Activated T-cell treated with anti-CD3 and anti-CD28 coated beads for 4 hours (primary cell): Measurements from ENCODE around the gene MMP19.

ENCODE experiments used
- DNase-seq: peaks from one replicate; pipeline ENCODE4 v3.0.0-alpha.2; 2020

Gene MMP19

GRCh38 chr12:55809274-55809673 lies 33.5 kb downstream of the MMP19 start:
- DNase-seq: no peak

- DNase-seq: no peak
Measured at GRCh38 chr12:55806982-55807381, 35.8 kb downstream of the MMP19 start.

- DNase-seq: no peak
Measured at GRCh38 chr12:55797550-55797949, 45.2 kb downstream of the MMP19 start.

GRCh38 chr12:55797068-55797467 lies 45.7 kb downstream of the MMP19 start:
- no peak for DNase-seq

- DNase-seq: no peak
Measured at GRCh38 chr12:55795950-55796349, 46.8 kb downstream of the MMP19 start.

GRCh38 chr12:55789893-55790292 lies 52.8 kb downstream of the MMP19 start:
- DNase-seq: no peak

- DNase-seq: no peak
Measured at GRCh38 chr12:55789171-55789570, 53.6 kb downstream of the MMP19 start.

- DNase-seq: no peak
Measured at GRCh38 chr12:55788546-55788945, 54.2 kb downstream of the MMP19 start.
